Measurements from ENCODE around the gene GTF2IRD1.

Gene GTF2IRD1

DNA sequence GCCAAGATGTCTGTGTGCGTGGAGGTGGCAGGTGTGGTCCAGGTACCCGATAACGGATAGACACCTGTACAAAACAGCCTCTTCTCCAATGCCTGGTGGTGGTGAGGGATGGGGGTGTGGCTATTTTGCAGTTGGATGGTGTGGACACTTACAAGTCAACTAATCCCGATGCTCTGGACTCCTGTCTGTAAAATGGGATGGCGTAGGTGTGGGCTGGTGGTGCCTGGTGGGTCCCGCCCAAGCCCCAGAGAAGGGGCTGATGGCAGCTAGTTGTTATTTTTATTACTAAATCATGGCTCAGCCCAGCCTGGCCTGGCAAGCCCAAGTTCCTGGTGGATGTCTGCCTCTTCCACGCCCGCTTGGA, 22.3 kb downstream of the GTF2IRD1 start:
- Histone ChIP-seq H3K4me3 (ENCODE audit: low read length) (peak overlapping the region; percentile 21; the same call in 1 of the 2 replicates), H3K36me3 (ENCODE audit: control insufficient read depth, low read length) (peaks cover 2% of the 10 kb centered on the region; the same call in 1 of the 2 replicates), H3K27me3 (ENCODE audit: control insufficient read depth, low read length) (no peaks in the 10 kb centered on the region), H4K20me1 (ENCODE audit: control insufficient read depth, insufficient read depth, low read depth, low read length) (peaks cover 6% of the 10 kb centered on the region; the same call in 1 of the 2 replicates), H3K9me2 (replicated peaks; ENCODE audit: control insufficient read depth, low read length) (no peaks in the 10 kb centered on the region), H3K9me3 (ENCODE audit: control insufficient read depth, insufficient read depth, low read length) (no peaks in the 10 kb centered on the region), H3F3A (ENCODE audit: control insufficient read depth, insufficient read depth) (no peaks in the 10 kb centered on the region; the same call in 1 of the 2 replicates), H3K27ac (ENCODE audit: low read depth, low read length) (peak overlapping the region; percentile 57), H3K4me1 (ENCODE audit: control insufficient read depth, low read length) (peaks cover 81% of the 10 kb centered on the region), H3K79me2 (ENCODE audit: control insufficient read depth, low read length) (peaks cover 94% of the 10 kb centered on the region), H3K4me2 (ENCODE audit: low read length) (peak overlapping the region; percentile 46)
- TF ChIP-seq EZH2phosphoT487 (IDR thresholded peaks at IDR 0.05; ENCODE audit: borderline replicate concordance, low read length) (no peak), CTCF (IDR thresholded peaks at IDR 0.05; ENCODE audit: low read depth, low read length, poor library complexity, severe bottlenecking) (no peak)

GRCh38 chr7:74476626-74477025, 22.9 kb downstream of the GTF2IRD1 start:
- Histone ChIP-seq H3K4me1 (ENCODE audit: control insufficient read depth, low read length) (peaks cover 88% of the 10 kb centered on the region), H3F3A (ENCODE audit: control insufficient read depth, insufficient read depth) (no peaks in the 10 kb centered on the region; the same call in 1 of the 2 replicates), H3K9me3 (ENCODE audit: control insufficient read depth, insufficient read depth, low read length) (no peaks in the 10 kb centered on the region), H3K4me2 (ENCODE audit: low read length) (no peak overlapping the region; the same call in 1 of the 2 replicates), H3K27ac (ENCODE audit: low read depth, low read length) (no peak overlapping the region), H3K79me2 (ENCODE audit: control insufficient read depth, low read length) (peaks cover 97% of the 10 kb centered on the region), H4K20me1 (ENCODE audit: control insufficient read depth, insufficient read depth, low read depth, low read length) (peaks cover 6% of the 10 kb centered on the region; the same call in 1 of the 2 replicates), H3K9me2 (replicated peaks; ENCODE audit: control insufficient read depth, low read length) (no peaks in the 10 kb centered on the region), H3K27me3 (ENCODE audit: control insufficient read depth, low read length) (no peaks in the 10 kb centered on the region), H3K36me3 (ENCODE audit: control insufficient read depth, low read length) (peaks cover 2% of the 10 kb centered on the region; the same call in 1 of the 2 replicates), H3K4me3 (ENCODE audit: low read length) (no peak overlapping the region)
- TF ChIP-seq EZH2phosphoT487 (IDR thresholded peaks at IDR 0.05; ENCODE audit: borderline replicate concordance, low read length) (no peak), CTCF (IDR thresholded peaks at IDR 0.05; ENCODE audit: low read depth, low read length, poor library complexity, severe bottlenecking) (no peak)

DNA sequence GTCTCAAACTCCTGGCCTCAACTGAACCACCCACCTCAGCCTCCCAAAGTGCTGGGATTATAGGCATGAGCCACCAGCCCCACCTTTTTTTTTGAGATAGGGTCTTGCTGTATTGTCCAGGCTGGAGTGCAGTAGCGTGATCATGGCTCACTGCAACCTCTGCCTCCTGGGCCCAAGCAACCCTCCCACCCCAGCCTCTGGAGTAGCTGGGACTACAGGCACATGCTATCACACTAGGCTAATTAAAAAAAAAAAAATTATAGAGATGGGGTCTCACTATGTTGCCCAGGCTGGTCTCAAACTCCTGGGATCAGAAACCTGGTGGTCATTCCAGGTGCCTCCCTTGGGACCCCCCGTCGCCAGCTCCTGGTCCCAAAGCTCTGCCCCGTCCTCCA, 25.0 kb downstream of the GTF2IRD1 start:
- Histone ChIP-seq H4K20me1 (ENCODE audit: control insufficient read depth, insufficient read depth, low read depth, low read length) (peaks cover 6% of the 10 kb centered on the region; the same call in 1 of the 2 replicates), H3F3A (ENCODE audit: control insufficient read depth, insufficient read depth) (no peaks in the 10 kb centered on the region; the same call in none of the 2 replicates), H3K27me3 (ENCODE audit: control insufficient read depth, low read length) (no peaks in the 10 kb centered on the region), H3K9me3 (ENCODE audit: control insufficient read depth, insufficient read depth, low read length) (no peaks in the 10 kb centered on the region), H3K4me1 (ENCODE audit: control insufficient read depth, low read length) (peaks cover 85% of the 10 kb centered on the region), H3K27ac (ENCODE audit: low read depth, low read length) (no peak overlapping the region), H3K4me2 (ENCODE audit: low read length) (peak overlapping the region; percentile 42), H3K9me2 (replicated peaks; ENCODE audit: control insufficient read depth, low read length) (no peaks in the 10 kb centered on the region), H3K36me3 (ENCODE audit: control insufficient read depth, low read length) (no peaks in the 10 kb centered on the region), H3K79me2 (ENCODE audit: control insufficient read depth, low read length) (peaks cover 97% of the 10 kb centered on the region), H3K4me3 (ENCODE audit: low read length) (no peak overlapping the region)
- TF ChIP-seq EZH2phosphoT487 (IDR thresholded peaks at IDR 0.05; ENCODE audit: borderline replicate concordance, low read length) (no peak), CTCF (IDR thresholded peaks at IDR 0.05; ENCODE audit: low read depth, low read length, poor library complexity, severe bottlenecking) (no peak)

Data from DOHH2 (cell line).